ENCODE results near the gene LAMC3.

GRCh38 chr9:131017067-131017466 is 8.1 kb downstream of the LAMC3 start:
- TF ChIP-seq POLR2A (IDR thresholded peaks at IDR 0.05; ENCODE audit: low read length) (no peak), GATA1 (IDR thresholded peaks at IDR 0.05; ENCODE audit: low read depth, low read length) (no peak)

All from erythroblast (primary cell).